Neural cell (in vitro differentiated cells): ENCODE results near the gene ATF5. TPM values are rescaled to one million over a fixed set of nuclear protein-coding genes. Genes with fewer than 3 reads are reported as not detected.

ENCODE experiments used
- H2AFZ ChIP-seq: fragments of 200-600, 300-800 bp; sonication (generic), shearing (Covaris generic); 2 replicates; pipeline ENCODE4 v1.6.0; 2014; ENCODE audit warnings: low read depth, mild to moderate bottlenecking, antibody characterized with exemption, low read length, moderate library complexity
- H3F3A ChIP-seq: fragments of 200-600 bp; shearing (Covaris generic); 2 replicates; pipeline ENCODE4 v1.6.1; 2016; ENCODE audit warnings: mild to moderate bottlenecking, moderate library complexity, mixed read lengths, antibody characterized with exemption, low read length; ENCODE audit not compliant: insufficient read depth, poor library complexity, severe bottlenecking
- H3K27ac ChIP-seq: fragments of 200-600, 300-800 bp; sonication (generic), shearing (Covaris generic); 2 replicates; pipeline ENCODE4 v1.5.1; 2014; ENCODE audit warnings: mild to moderate bottlenecking, low read length, moderate library complexity
- H3K27me3 ChIP-seq: fragments of 300-800, 200-600 bp; sonication (generic), shearing (Covaris generic); 2 replicates; pipeline ENCODE4 v1.6.0; 2014; ENCODE audit warnings: mild to moderate bottlenecking, low read depth, low read length, moderate library complexity; ENCODE audit not compliant: insufficient read depth
- H3K36me3 ChIP-seq: fragments of 300-800, 200-600 bp; sonication (generic), shearing (Covaris generic); 2 replicates; pipeline ENCODE4 v1.5.1; 2014; ENCODE audit warnings: mild to moderate bottlenecking, antibody characterized with exemption, low read length, moderate library complexity; ENCODE audit not compliant: insufficient read depth
- H3K4me2 ChIP-seq: fragments of 300-800, 200-600 bp; sonication (generic), shearing (Covaris generic); 2 replicates; pipeline ENCODE4 v1.6.0; 2014; ENCODE audit warnings: mild to moderate bottlenecking, low read length
- H3K4me3 ChIP-seq: fragments of 300-800, 200-600 bp; sonication (generic), shearing (Covaris generic); 2 replicates; pipeline ENCODE4 v1.5.1; 2014; ENCODE audit warnings: mild to moderate bottlenecking, low read length, moderate library complexity
- H3K79me2 ChIP-seq: fragments of 200-600 bp; shearing (Covaris generic); replicated peaks from 2 replicates; pipeline ENCODE4 v1.6.0; 2014; ENCODE audit warnings: mild to moderate bottlenecking, low read length, moderate library complexity; ENCODE audit not compliant: insufficient read depth
- H3K9ac ChIP-seq: fragments of 300-800, 200-600 bp; sonication (generic), shearing (Covaris generic); 2 replicates; pipeline ENCODE4 v1.6.1; 2016; ENCODE audit warnings: mild to moderate bottlenecking, low read length, mixed read lengths
- H3K9me2 ChIP-seq: fragments of 200-600 bp; shearing (Covaris generic); 2 replicates; pipeline ENCODE4 v1.6.1; 2016; ENCODE audit warnings: mild to moderate bottlenecking, low read length, mixed read lengths; ENCODE audit not compliant: insufficient read depth
- H3K9me3 ChIP-seq: fragments of 200-600, 300-800 bp; sonication (generic), shearing (Covaris generic); 2 replicates; pipeline ENCODE4 v1.6.1; 2016; ENCODE audit warnings: mild to moderate bottlenecking, mixed run types, low read length, moderate library complexity, mixed read lengths
- H4K20me1 ChIP-seq: fragments of 200-600 bp; shearing (Covaris generic); 2 replicates; pipeline ENCODE4 v1.6.1; 2016; ENCODE audit warnings: mild to moderate bottlenecking, mixed run types; ENCODE audit not compliant: insufficient read depth
- CTCF ChIP-seq: fragments of 450-650 bp; IDR thresholded peaks from 2 replicates; pipeline ENCODE4 v1.5.1; 2014; ENCODE audit warnings: antibody characterized with exemption, mild to moderate bottlenecking, moderate library complexity; ENCODE audit not compliant: poor library complexity, severe bottlenecking
- EP300 ChIP-seq: fragments of 450-650 bp; conservative IDR thresholded peaks from 2 replicates; pipeline ENCODE4 v1.6.1; 2014; ENCODE audit warnings: antibody characterized with exemption, mild to moderate bottlenecking, moderate library complexity; ENCODE audit not compliant: poor library complexity, severe bottlenecking
- EZH2 ChIP-seq: fragments of 200-600, 300-800 bp; shearing (Covaris generic), sonication (generic); IDR thresholded peaks from 2 replicates; pipeline ENCODE4 v1.6.1; 2014; ENCODE audit warnings: antibody characterized with exemption, low read length, borderline replicate concordance, mild to moderate bottlenecking; ENCODE audit not compliant: insufficient read depth, poor library complexity, severe bottlenecking
- MXI1 ChIP-seq: fragments of 450-650 bp; conservative IDR thresholded peaks from 2 replicates; pipeline ENCODE4 v1.6.1; 2014; ENCODE audit warnings: antibody characterized with exemption, mild to moderate bottlenecking; ENCODE audit not compliant: poor library complexity, severe bottlenecking
- POLR2AphosphoS5 ChIP-seq: IDR thresholded peaks from 2 replicates; pipeline ENCODE4 v1.6.1; 2012
- RAD21 ChIP-seq: fragments of 450-650 bp; conservative IDR thresholded peaks from 2 replicates; pipeline ENCODE4 v1.6.1; 2014; ENCODE audit warnings: antibody characterized with exemption, mild to moderate bottlenecking, moderate library complexity
- REST ChIP-seq: IDR thresholded peaks from 2 replicates; pipeline ENCODE4 v1.6.1; 2012; ENCODE audit warnings: borderline replicate concordance
- SMC3 ChIP-seq: fragments of 450-650 bp; conservative IDR thresholded peaks from 2 replicates; pipeline ENCODE4 v1.6.1; 2014; ENCODE audit warnings: antibody characterized with exemption, mild to moderate bottlenecking, moderate library complexity; ENCODE audit not compliant: poor library complexity
- TAF1 ChIP-seq: IDR thresholded peaks from 2 replicates; pipeline ENCODE4 v1.6.1; 2012; ENCODE audit warnings: low read depth
- polyA plus RNA-seq: library from polyadenylated mRNA; depleted of rRNA; stranded (reverse); fragments of >200 nt; gene quantifications from 2 replicates; pipeline ENCODE4 v1.2.3, GENCODE V29; 2014

The ATF5 gene
- polyA plus RNA-seq, 1 donor from 2014 or later: 16.1 TPM

- Histone ChIP-seq H4K20me1 (no peaks in the 10 kb centered on the region), H3K36me3 (no peaks in the 10 kb centered on the region), H3K4me3 (no peak overlapping the region), H2AFZ (no peak overlapping the region), H3K9me3 (no peaks in the 10 kb centered on the region), H3K9me2 (no peaks in the 10 kb centered on the region), H3F3A (no peaks in the 10 kb centered on the region), H3K79me2 (peaks cover 20% of the 10 kb centered on the region), H3K27me3 (no peaks in the 10 kb centered on the region), H3K4me2 (no peak overlapping the region), H3K27ac (no peak overlapping the region), H3K9ac (no peak overlapping the region)
- no peak for TF ChIP-seq EP300
- TF ChIP-seq POLR2AphosphoS5: no peak
- TF ChIP-seq TAF1: no peak
- TF ChIP-seq MXI1: no peak
- TF ChIP-seq EZH2: no peak
- TF ChIP-seq SMC3: no peak
- TF ChIP-seq REST: no peak
- no peak for TF ChIP-seq CTCF
- no peak for TF ChIP-seq RAD21
Measured at GRCh38 chr19:49932041-49932451, 3.0 kb downstream of the ATF5 start.

GRCh38 chr19:49932731-49933131 lies 3.7 kb downstream of the ATF5 start:
- no peak for TF ChIP-seq MXI1
- TF ChIP-seq REST: no peak
- no peak for TF ChIP-seq RAD21
- no peak for TF ChIP-seq EP300
- Histone ChIP-seq H3K79me2 (peaks cover 13% of the 10 kb centered on the region), H3K4me2 (no peak overlapping the region), H3F3A (no peaks in the 10 kb centered on the region), H3K27ac (no peak overlapping the region), H2AFZ (no peak overlapping the region), H3K4me3 (no peak overlapping the region), H4K20me1 (no peaks in the 10 kb centered on the region), H3K27me3 (no peaks in the 10 kb centered on the region), H3K9me3 (no peaks in the 10 kb centered on the region), H3K9ac (no peak overlapping the region), H3K36me3 (no peaks in the 10 kb centered on the region), H3K9me2 (no peaks in the 10 kb centered on the region)
